ENCODE results near the gene MRPL34.
A peak's percentile ranks its signal among the peaks of the same experiment; 100 is the strongest.

MRPL34 gene

GRCh38 chr19:17307876-17308377 is 2.3 kb downstream of the MRPL34 start:
- DNase-seq (ENCODE audit: low read depth, low spot score), result no peak
- no peak overlapping the region for H3K27ac ChIP-seq

- DNase-seq (ENCODE audit: low read depth, low spot score), result peak; percentile 100
- peak within 1 kb of the TSS; percentile 73 for H3K27ac ChIP-seq
Observed at GRCh38 chr19:17309198-17309964, 3.7 kb downstream of the MRPL34 start, which contains the start of gene DDA1. TSS of gene DDA1 (plus strand) at chr19:17309563. CDS start at chr19:17309655, 92 bp downstream.

- no peak for DNase-seq (ENCODE audit: low read depth, low spot score)
- H3K27ac ChIP-seq, result peak overlapping the region; percentile 73
Observed at GRCh38 chr19:17309965-17310461, 4.3 kb downstream of the MRPL34 start.

GRCh38 chr19:17311455-17312188 is 6.0 kb downstream of the MRPL34 start:
- no peak for DNase-seq (ENCODE audit: low read depth, low spot score)
- peak overlapping the region; percentile 73 for H3K27ac ChIP-seq

- DNase-seq (ENCODE audit: low read depth, low spot score), result no peak
- H3K27ac ChIP-seq, result peak overlapping the region; percentile 73
Observed at GRCh38 chr19:17312189-17313113, 6.8 kb downstream of the MRPL34 start.

GRCh38 chr19:17314007-17314593 is 8.4 kb downstream of the MRPL34 start:
- DNase-seq (ENCODE audit: low read depth, low spot score), result no peak
- H3K27ac ChIP-seq, result no peak overlapping the region

GRCh38 chr19:17318966-17319365 is 13.3 kb downstream of the MRPL34 start:
- DNase-seq (ENCODE audit: low read depth, low spot score), result no peak
- H3K27ac ChIP-seq, result no peak overlapping the region

- no peak overlapping the region for H3K27ac ChIP-seq
- no peak for DNase-seq (ENCODE audit: low read depth, low spot score)
Observed at GRCh38 chr19:17319473-17320238, 14.0 kb downstream of the MRPL34 start.

- H3K27ac ChIP-seq, result no peak overlapping the region
- DNase-seq (ENCODE audit: low read depth, low spot score), result no peak
Observed at GRCh38 chr19:17320435-17320834, 14.8 kb downstream of the MRPL34 start.

GRCh38 chr19:17321655-17322489 is 16.2 kb downstream of the MRPL34 start:
- H3K27ac ChIP-seq, result no peak overlapping the region
- no peak for DNase-seq (ENCODE audit: low read depth, low spot score)

- no peak for DNase-seq (ENCODE audit: low read depth, low spot score)
- H3K27ac ChIP-seq, result no peak overlapping the region
Observed at GRCh38 chr19:17322854-17323253, 17.2 kb downstream of the MRPL34 start.

- no peak overlapping the region for H3K27ac ChIP-seq
- DNase-seq (ENCODE audit: low read depth, low spot score), result no peak
Observed at GRCh38 chr19:17323300-17323963, 17.8 kb downstream of the MRPL34 start.

GRCh38 chr19:17323964-17324332 is 18.3 kb downstream of the MRPL34 start:
- no peak overlapping the region for H3K27ac ChIP-seq
- no peak for DNase-seq (ENCODE audit: low read depth, low spot score)

- H3K27ac ChIP-seq, result no peak overlapping the region
- DNase-seq (ENCODE audit: low read depth, low spot score), result no peak
Observed at GRCh38 chr19:17324357-17325114, 18.9 kb downstream of the MRPL34 start.

- H3K27ac ChIP-seq, result no peak overlapping the region
- DNase-seq (ENCODE audit: low read depth, low spot score), result no peak
Observed at GRCh38 chr19:17325133-17325532, 19.5 kb downstream of the MRPL34 start.

GRCh38 chr19:17325881-17326594 is 20.4 kb downstream of the MRPL34 start:
- H3K27ac ChIP-seq, result peak overlapping the region; percentile 21
- no peak for DNase-seq (ENCODE audit: low read depth, low spot score)
